ENCODE data around the gene ARHGDIB. TPM values are rescaled to one million over a fixed set of nuclear protein-coding genes. Genes with fewer than 3 reads are reported as not detected.
A peak's percentile ranks its signal among the peaks of the same experiment; 100 is the strongest.

ARHGDIB gene
- total RNA-seq, 3 donors from 2014 or later (not counting 1 experiment from before 2014, with no cell fraction given) = 838 to 962 (median 929) TPM

- H3K4me3 Mint-ChIP-seq = no peak overlapping the region
- H3K9me3 ChIP-seq (ENCODE audit: control insufficient read depth, insufficient read depth, low read length) = no peaks in the 10 kb centered on the region
- H3K4me1 Mint-ChIP-seq = peaks cover 16 to 20% of the 10 kb centered on the region in 2 donors
- peaks cover 4% of the 10 kb centered on the region for H3K4me1 ChIP-seq (ENCODE audit: control insufficient read depth, insufficient read depth, low read length)
- H3K27me3 Mint-ChIP-seq (ENCODE audit: low read depth in 2 of 2) = no peaks in the 10 kb centered on the region
- no peak overlapping the region for H3K27ac ChIP-seq (ENCODE audit: low read length)
- WGBS (ENCODE audit: insufficient coverage) = 94% methylated on average over 3 of the region's 3 CpGs
- H3K27ac Mint-ChIP-seq = no peak overlapping the region
- peaks cover 11% of the 10 kb centered on the region for H3K36me3 Mint-ChIP-seq
- no peak overlapping the region for H3K4me3 ChIP-seq (ENCODE audit: low read length)
- no peak for DNase-seq
- H3K27me3 ChIP-seq (ENCODE audit: control insufficient read depth, insufficient read depth, low read length) = no peaks in the 10 kb centered on the region
- no peak for TF ChIP-seq CTCF (IDR thresholded peaks at IDR 0.05)
- ATAC-seq = no peak
- H3K36me3 ChIP-seq (ENCODE audit: control insufficient read depth, insufficient read depth, low read length) = peaks cover 26% of the 10 kb centered on the region
- intact Hi-C loops (cut with micrococcal nuclease) = no loop called here
- no peaks in the 10 kb centered on the region for H3K9me3 Mint-ChIP-seq
Measured at GRCh38 chr12:14924541-14924940, 36.9 kb downstream of the ARHGDIB start.

- no peaks in the 10 kb centered on the region for H3K27me3 ChIP-seq (ENCODE audit: control insufficient read depth, insufficient read depth, low read length)
- intact Hi-C loops (cut with micrococcal nuclease) = no loop called here
- Mint-ChIP-seq H3K4me3 (no peak overlapping the region), H3K27me3 (ENCODE audit: low read depth in 2 of 2) (no peaks in the 10 kb centered on the region), H3K27ac (no peak overlapping the region), H3K36me3 (peaks cover 11% of the 10 kb centered on the region), H3K9me3 (no peaks in the 10 kb centered on the region), H3K4me1 (peaks cover 16 to 20% of the 10 kb centered on the region in 2 donors)
- DNase-seq (no peak), ATAC-seq (no peak)
- H3K9me3 ChIP-seq (ENCODE audit: control insufficient read depth, insufficient read depth, low read length) = no peaks in the 10 kb centered on the region
- no peak overlapping the region for H3K4me3 ChIP-seq (ENCODE audit: low read length)
- peaks cover 4% of the 10 kb centered on the region for H3K4me1 ChIP-seq (ENCODE audit: control insufficient read depth, insufficient read depth, low read length)
- H3K27ac ChIP-seq (ENCODE audit: low read length) = no peak overlapping the region
- no peak for TF ChIP-seq CTCF (IDR thresholded peaks at IDR 0.05)
- WGBS (ENCODE audit: insufficient coverage) = 80% methylated on average over 1 of the region's 2 CpGs
- H3K36me3 ChIP-seq (ENCODE audit: control insufficient read depth, insufficient read depth, low read length) = peaks cover 26% of the 10 kb centered on the region
Measured at GRCh38 chr12:14923944-14924343, 37.5 kb downstream of the ARHGDIB start.

GRCh38 chr12:14921218-14921617 is 40.2 kb downstream of the ARHGDIB start:
- DNase-seq (no peak), ATAC-seq (no peak)
- peaks cover 4% of the 10 kb centered on the region for H3K4me1 ChIP-seq (ENCODE audit: control insufficient read depth, insufficient read depth, low read length)
- peak overlapping the region; percentile 17 for H3K27ac ChIP-seq (ENCODE audit: low read length)
- no peak overlapping the region for H3K4me3 ChIP-seq (ENCODE audit: low read length)
- H3K36me3 Mint-ChIP-seq = peaks cover 30% of the 10 kb centered on the region
- WGBS (ENCODE audit: insufficient coverage) = 82% methylated on average over 2 of the region's 2 CpGs
- H3K4me1 Mint-ChIP-seq = peaks cover 16 to 20% of the 10 kb centered on the region in 2 donors
- H3K9me3 Mint-ChIP-seq = no peaks in the 10 kb centered on the region
- H3K27me3 ChIP-seq (ENCODE audit: control insufficient read depth, insufficient read depth, low read length) = no peaks in the 10 kb centered on the region
- no peak for TF ChIP-seq CTCF (IDR thresholded peaks at IDR 0.05)
- H3K9me3 ChIP-seq (ENCODE audit: control insufficient read depth, insufficient read depth, low read length) = no peaks in the 10 kb centered on the region
- intact Hi-C loops (cut with micrococcal nuclease) = no loop called here
- H3K4me3 Mint-ChIP-seq = no peak overlapping the region
- H3K27ac Mint-ChIP-seq = peak overlapping the region; percentile 70 to 75
- H3K36me3 ChIP-seq (ENCODE audit: control insufficient read depth, insufficient read depth, low read length) = peaks cover 45% of the 10 kb centered on the region
- H3K27me3 Mint-ChIP-seq (ENCODE audit: low read depth in 2 of 2) = no peaks in the 10 kb centered on the region

- Mint-ChIP-seq H3K27me3 (ENCODE audit: low read depth in 2 of 2) (no peaks in the 10 kb centered on the region), H3K4me3 (no peak overlapping the region), H3K4me1 (peaks cover 16 to 20% of the 10 kb centered on the region in 2 donors), H3K9me3 (no peaks in the 10 kb centered on the region), H3K27ac (peak overlapping the region; percentile 70 to 75), H3K36me3 (peaks cover 32% of the 10 kb centered on the region)
- intact Hi-C loops (cut with micrococcal nuclease) = no loop called here
- DNase-seq (peak in 1 of 2 donors; percentile 37), ATAC-seq (peak; percentile 64 to 81 (median 64))
- WGBS (ENCODE audit: insufficient coverage) = 49% methylated on average over 7 of the region's 7 CpGs
- H3K27me3 ChIP-seq (ENCODE audit: control insufficient read depth, insufficient read depth, low read length) = no peaks in the 10 kb centered on the region
- peaks cover 4% of the 10 kb centered on the region for H3K4me1 ChIP-seq (ENCODE audit: control insufficient read depth, insufficient read depth, low read length)
- TF ChIP-seq CTCF (IDR thresholded peaks at IDR 0.05) = no peak
- no peak overlapping the region for H3K4me3 ChIP-seq (ENCODE audit: low read length)
- H3K27ac ChIP-seq (ENCODE audit: low read length) = no peak overlapping the region
- H3K9me3 ChIP-seq (ENCODE audit: control insufficient read depth, insufficient read depth, low read length) = no peaks in the 10 kb centered on the region
- peaks cover 50% of the 10 kb centered on the region for H3K36me3 ChIP-seq (ENCODE audit: control insufficient read depth, insufficient read depth, low read length)
Measured at GRCh38 chr12:14920475-14921126, 40.8 kb downstream of the ARHGDIB start.

All from natural killer cell (primary cell).